Lung microvascular endothelial cell (primary cell): Measurements from ENCODE around the gene TRAF3IP3. TPM values are rescaled to one million over a fixed set of nuclear protein-coding genes. Genes with fewer than 3 reads are reported as not detected.
A peak's percentile ranks its signal among the peaks of the same experiment; 100 is the strongest.

Experiments used
- DNase-seq, 2 donors: peaks; one replicate each; pipeline versions ENCODE4 v3.0.0 to v3.0.0-alpha.2; 2010; ENCODE audit warnings: low read depth in 2 of 2
- total RNA-seq: library from RNA; depleted of rRNA; stranded (reverse); fragments of >200 nt; gene quantifications from 2 replicates; pipeline ENCODE4 v1.2.1, GENCODE V29; 2014

Gene TRAF3IP3
- total RNA-seq, 1 donor from 2014 or later: not detected

- DNase-seq: no peak
Observed at GRCh38 chr1:209797978-209798639, 42.3 kb downstream of the TRAF3IP3 start.

GRCh38 chr1:209800984-209801834, 45.4 kb downstream of the TRAF3IP3 start:
- DNase-seq: peak; percentile 52 to 80

GRCh38 chr1:209802117-209802779, 46.4 kb downstream of the TRAF3IP3 start:
- DNase-seq: no peak

- no peak for DNase-seq
Observed at GRCh38 chr1:209802780-209803152, 46.9 kb downstream of the TRAF3IP3 start.

- no peak for DNase-seq
Observed at GRCh38 chr1:209803568-209803967, 47.7 kb downstream of the TRAF3IP3 start.

- DNase-seq: no peak
Observed at GRCh38 chr1:209805341-209805781, 49.5 kb downstream of the TRAF3IP3 start.

GRCh38 chr1:209805875-209806760, 50.3 kb downstream of the TRAF3IP3 start, which contains the start of gene IRF6:
TSS of gene IRF6 (minus strand) at chr1:209806142. CDS start at chr1:209801413, 4,729 bp downstream.
- peak; percentile 25 to 51 for DNase-seq

GRCh38 chr1:209807509-209807908, 51.7 kb downstream of the TRAF3IP3 start:
- DNase-seq: no peak

- DNase-seq: peak; percentile 78 to 96
Observed at GRCh38 chr1:209808059-209808581, 52.3 kb downstream of the TRAF3IP3 start.

GRCh38 chr1:209809611-209810010, 53.8 kb downstream of the TRAF3IP3 start:
- no peak for DNase-seq

GRCh38 chr1:209810783-209811182, 54.9 kb downstream of the TRAF3IP3 start:
- no peak for DNase-seq

- no peak for DNase-seq
Observed at GRCh38 chr1:209813902-209814301, 58.0 kb downstream of the TRAF3IP3 start.

- DNase-seq: no peak
Observed at GRCh38 chr1:209815490-209815889, 59.6 kb downstream of the TRAF3IP3 start.

- DNase-seq: peak in 1 of 2 donors; percentile 52
Observed at GRCh38 chr1:209815931-209816341, 60.1 kb downstream of the TRAF3IP3 start.

- no peak for DNase-seq
Observed at GRCh38 chr1:209816923-209817322, 61.1 kb downstream of the TRAF3IP3 start.

- no peak for DNase-seq
Observed at GRCh38 chr1:209817691-209818090, 61.8 kb downstream of the TRAF3IP3 start.

GRCh38 chr1:209819058-209819457, 63.2 kb downstream of the TRAF3IP3 start:
- DNase-seq: no peak

GRCh38 chr1:209820986-209821385, 65.1 kb downstream of the TRAF3IP3 start:
- no peak for DNase-seq

GRCh38 chr1:209822706-209823105, 66.9 kb downstream of the TRAF3IP3 start:
- no peak for DNase-seq

GRCh38 chr1:209823143-209824041, 67.5 kb downstream of the TRAF3IP3 start:
- peak; percentile 84 to 94 for DNase-seq
